Embryonic facial prominence (tissue), 1 donor: ENCODE results near the gene PLXNA4.
A peak's percentile ranks its signal among the peaks of the same experiment; 100 is the strongest.

Experiments
- DNase-seq: peaks from one replicate; pipeline ENCODE4 v3.0.0-alpha.2; 2016; ENCODE audit errors: extremely low spot score

Gene PLXNA4

GRCh38 chr7:132263151-132263550 is 313.1 kb downstream of the PLXNA4 start:
- DNase-seq: no peak

GRCh38 chr7:132262160-132262470 is 314.2 kb downstream of the PLXNA4 start:
- no peak for DNase-seq

GRCh38 chr7:132261327-132262159 is 314.7 kb downstream of the PLXNA4 start:
- no peak for DNase-seq

GRCh38 chr7:132258231-132258630 is 318.0 kb downstream of the PLXNA4 start:
- no peak for DNase-seq

GRCh38 chr7:132257253-132257652 is 319.0 kb downstream of the PLXNA4 start:
- DNase-seq: no peak

- DNase-seq: no peak
Observed at GRCh38 chr7:132256721-132257212, 319.5 kb downstream of the PLXNA4 start.

- no peak for DNase-seq
Observed at GRCh38 chr7:132255898-132256297, 320.4 kb downstream of the PLXNA4 start.

GRCh38 chr7:132255115-132255797 is 321.0 kb downstream of the PLXNA4 start:
- DNase-seq: no peak

- no peak for DNase-seq
Observed at GRCh38 chr7:132254455-132254854, 321.8 kb downstream of the PLXNA4 start.

GRCh38 chr7:132252793-132253100 is 323.5 kb downstream of the PLXNA4 start:
- no peak for DNase-seq

GRCh38 chr7:132251327-132251659 is 325.0 kb downstream of the PLXNA4 start:
- DNase-seq: no peak

GRCh38 chr7:132250480-132251326 is 325.6 kb downstream of the PLXNA4 start:
- no peak for DNase-seq

- no peak for DNase-seq
Observed at GRCh38 chr7:132249256-132249971, 326.9 kb downstream of the PLXNA4 start.

GRCh38 chr7:132248841-132249240 is 327.4 kb downstream of the PLXNA4 start:
- no peak for DNase-seq

- no peak for DNase-seq
Observed at GRCh38 chr7:132247995-132248618, 328.2 kb downstream of the PLXNA4 start.

- no peak for DNase-seq
Observed at GRCh38 chr7:132246591-132246990, 329.7 kb downstream of the PLXNA4 start.

- no peak for DNase-seq
Observed at GRCh38 chr7:132245539-132245938, 330.7 kb downstream of the PLXNA4 start.

- DNase-seq: no peak
Observed at GRCh38 chr7:132244903-132245480, 331.3 kb downstream of the PLXNA4 start.

GRCh38 chr7:132243463-132243862 is 332.8 kb downstream of the PLXNA4 start:
- no peak for DNase-seq

GRCh38 chr7:132243051-132243450 is 333.2 kb downstream of the PLXNA4 start:
- peak; percentile 18 for DNase-seq

GRCh38 chr7:132242192-132242812 is 334.0 kb downstream of the PLXNA4 start:
- no peak for DNase-seq
